A549 treated with DMSO at 1 μM for 4 hours (cell line): Measurements from ENCODE around the gene SEPTIN1. TPM values are rescaled to one million over a fixed set of nuclear protein-coding genes. Genes with fewer than 3 reads are reported as not detected.

Source experiments
- total RNA-seq: library from RNA; stranded (reverse); fragments of 200-300 nt; extraction: Qiagen RNA extraction; gene quantifications from 5 replicates; pipeline ENCODE4 v1.2.3, GENCODE V29; 2022; ENCODE audit warnings: low read depth

Gene SEPTIN1, protein sequence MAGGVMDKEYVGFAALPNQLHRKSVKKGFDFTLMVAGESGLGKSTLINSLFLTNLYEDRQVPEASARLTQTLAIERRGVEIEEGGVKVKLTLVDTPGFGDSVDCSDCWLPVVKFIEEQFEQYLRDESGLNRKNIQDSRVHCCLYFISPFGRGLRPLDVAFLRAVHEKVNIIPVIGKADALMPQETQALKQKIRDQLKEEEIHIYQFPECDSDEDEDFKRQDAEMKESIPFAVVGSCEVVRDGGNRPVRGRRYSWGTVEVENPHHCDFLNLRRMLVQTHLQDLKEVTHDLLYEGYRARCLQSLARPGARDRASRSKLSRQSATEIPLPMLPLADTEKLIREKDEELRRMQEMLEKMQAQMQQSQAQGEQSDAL
- total RNA-seq, result 1.4 to 2.2 TPM (median 1.7 TPM) in 5 replicates

GRCh38 chr16:30382111-30382881, at the start of gene SEPTIN1:
Gene SEPTIN1, minus strand, starts transcription at chr16:30382561. Its CDS starts 19 bp downstream, at chr16:30382542.

DNA sequence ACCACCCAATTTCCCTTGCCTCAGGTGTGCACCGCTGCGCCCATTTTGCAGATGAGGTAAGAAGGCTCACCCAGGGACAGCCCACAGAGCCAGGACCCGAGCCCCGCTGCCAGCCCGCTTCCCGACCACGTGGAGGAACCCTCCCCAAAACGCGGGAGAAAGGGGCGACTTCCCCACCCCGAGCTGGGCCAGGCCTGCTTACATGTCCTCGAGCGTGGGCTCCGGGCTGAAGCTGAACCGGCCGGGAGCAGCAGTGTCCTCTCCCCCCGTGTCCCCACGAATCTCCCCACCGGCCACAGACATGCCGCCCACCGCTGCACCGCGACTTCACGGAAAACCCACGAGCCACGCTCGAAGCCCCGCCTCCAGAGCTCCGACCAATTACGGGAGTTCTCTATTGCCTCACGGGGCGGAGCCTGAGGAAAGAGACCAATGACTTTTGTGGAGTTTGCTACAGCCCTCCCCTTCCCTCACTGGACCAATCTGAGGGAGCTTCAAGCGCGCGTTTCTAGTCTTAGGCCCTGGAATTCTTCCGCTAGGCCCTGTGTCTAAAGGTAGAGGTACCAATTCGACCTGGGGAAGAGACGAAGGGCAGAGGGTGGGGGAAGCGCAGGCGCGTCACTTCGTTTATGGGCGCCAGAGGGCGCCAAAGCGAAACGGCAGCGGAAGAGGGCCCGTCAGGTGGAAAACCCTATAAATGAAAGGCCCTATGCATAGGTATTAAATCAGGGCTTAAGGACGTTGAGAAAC, 47.5 kb upstream of the SEPTIN1 start, which contains the start of gene DCTPP1:
TSS of gene DCTPP1 (minus strand) at position 353 of the 750 bp plus-strand sequence. CDS start at position 303, 50 bp downstream.

GRCh38 chr16:30407102-30407803, 24.9 kb upstream of the SEPTIN1 start, which contains the start of gene ZNF771:
Gene ZNF771, plus strand, starts transcription at chr16:30407606. Its CDS starts 448 bp downstream, at chr16:30408054.

DNA sequence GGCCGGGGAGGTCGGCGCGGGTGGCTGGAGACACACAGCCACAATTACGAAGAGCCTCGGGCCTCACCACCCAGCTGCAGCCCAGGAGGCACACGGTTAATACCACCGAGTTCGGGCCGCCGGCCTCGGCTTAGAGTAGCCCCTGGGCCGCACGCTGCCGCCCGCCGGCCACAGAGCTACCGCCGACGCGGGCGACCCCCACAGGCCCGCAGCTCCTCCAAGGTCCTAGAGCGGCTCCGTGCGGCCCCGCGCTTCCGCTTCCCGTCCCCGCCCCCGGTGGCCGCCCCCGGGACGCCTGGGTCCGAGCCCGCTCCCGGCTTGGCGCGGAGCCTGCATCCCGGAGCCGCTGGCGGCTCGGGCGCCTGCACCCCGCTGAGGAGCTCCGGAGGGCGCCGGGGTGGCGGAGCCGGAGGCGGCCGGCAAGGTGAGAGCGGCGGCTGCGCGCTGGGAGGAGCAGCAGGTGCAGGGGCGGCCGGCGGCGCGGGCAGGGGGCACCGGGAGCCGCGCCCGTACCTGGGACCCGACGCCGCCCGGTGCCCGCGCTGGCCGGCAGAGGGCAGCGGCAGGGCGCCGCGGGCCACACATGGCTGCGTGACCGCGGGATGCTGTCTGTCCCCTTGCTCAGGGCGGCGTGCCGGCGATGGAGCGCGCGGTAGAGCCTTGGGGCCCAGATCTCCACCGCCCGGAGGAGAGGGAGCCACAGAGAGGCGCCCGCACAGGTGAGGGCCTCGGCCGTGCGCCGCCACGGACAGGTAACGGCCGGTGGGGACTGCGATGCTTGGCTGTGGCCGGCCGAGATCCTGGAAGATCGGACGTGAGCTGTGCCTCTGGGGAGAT, 13.0 kb upstream of the SEPTIN1 start, which contains the start of gene ZNF48:
TSS of gene ZNF48 (plus strand) at position 266 of the 837 bp plus-strand sequence. CDS start at position 641, 375 bp downstream.

GRCh38 chr16:30374538-30374937, 7.8 kb downstream of the SEPTIN1 start, which contains the start of gene MYL11:
Gene MYL11, plus strand, starts transcription at chr16:30374802. Its CDS starts 56 bp downstream, at chr16:30374858.

GRCh38 chr16:30370456-30371247, 11.7 kb downstream of the SEPTIN1 start, which contains the start of gene TBC1D10B:
Gene TBC1D10B, minus strand, starts transcription at chr16:30370494. Its CDS starts 311 bp downstream, at chr16:30370183.

DNA sequence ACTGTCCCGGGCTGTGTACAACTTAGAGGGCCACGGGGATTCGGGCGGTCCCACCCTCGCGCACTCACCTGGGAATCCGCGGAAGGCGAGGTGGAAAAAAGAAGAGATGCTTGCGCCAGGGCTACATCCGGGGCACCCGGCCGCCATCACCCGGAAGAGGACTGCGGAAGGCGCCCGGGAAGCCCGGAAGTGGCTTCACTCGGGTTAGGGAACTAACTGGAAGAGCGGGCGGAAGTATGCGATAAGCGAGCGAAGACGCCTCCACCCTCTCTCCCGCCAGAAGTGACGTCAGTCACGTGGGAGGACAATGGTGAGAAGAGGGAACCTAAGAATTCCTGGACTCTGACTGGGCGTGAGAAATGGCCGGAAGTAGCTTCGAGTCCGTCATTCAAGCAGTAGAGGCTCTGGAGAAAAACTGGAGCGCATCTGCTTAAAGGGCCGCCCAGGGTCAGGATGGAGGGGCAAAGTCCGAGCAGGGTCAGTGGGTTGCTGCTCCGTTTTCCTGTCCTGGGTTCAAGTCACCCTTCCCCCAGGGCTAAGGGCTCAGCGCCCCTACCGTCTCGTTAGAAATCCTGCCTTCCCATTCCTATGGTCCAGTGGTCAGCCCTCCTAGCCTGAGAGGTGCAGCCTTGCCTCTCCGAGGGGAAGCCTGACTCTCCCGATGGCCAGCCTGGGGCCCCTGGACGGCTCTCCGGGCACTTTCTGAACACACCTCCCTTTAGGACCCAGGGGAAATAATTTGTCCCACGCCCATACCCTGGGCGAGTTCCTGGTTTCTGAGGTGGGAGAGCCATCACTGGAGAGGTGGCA, 27.0 kb downstream of the SEPTIN1 start, which contains the start of gene CD2BP2:
TSS of gene CD2BP2 (minus strand) at position 165 of the 810 bp plus-strand sequence. CDS start 627 bp downstream, outside the sequence.

Other genes with a start within 250 kb of the SEPTIN1 start
- 2.9 to 4.0 TPM (median 3.5 TPM) in 5 replicates for gene CORO1A, start 199.0 kb downstream of the SEPTIN1 start, total RNA-seq
- gene BOLA2B, start 188.9 kb downstream of the SEPTIN1 start, total RNA-seq, result 163 to 214 TPM (median 202 TPM) in 5 replicates
- gene SLX1A, start 188.7 kb downstream of the SEPTIN1 start, total RNA-seq, result 6.8 to 22.9 TPM (median 9.4 TPM) in 5 replicates
- gene SULT1A3, start 183.3 kb downstream of the SEPTIN1 start, total RNA-seq, result 5.6 to 13.9 TPM (median 9.3 TPM) in 5 replicates
- 0.66 to 3.2 TPM (median 3.0 TPM) in 5 replicates for gene NPIPB13, start 134.1 kb downstream of the SEPTIN1 start, total RNA-seq
- gene CD2BP2, start 27.3 kb downstream of the SEPTIN1 start, total RNA-seq, result 64.0 to 69.6 TPM (median 67.1 TPM) in 5 replicates
- 26.5 to 36.6 TPM (median 31.8 TPM) in 5 replicates for gene TBC1D10B, start 12.1 kb downstream of the SEPTIN1 start, total RNA-seq
- 0.46 to 0.63 TPM (median 0.54 TPM) in 3 of 5 replicates, not detected in the others for gene MYL11, start 7.8 kb downstream of the SEPTIN1 start, total RNA-seq
- gene ZNF48, start 12.9 kb upstream of the SEPTIN1 start, total RNA-seq, result 11.9 to 12.9 TPM (median 12.4 TPM) in 5 replicates
- 3.7 to 6.2 TPM (median 5.4 TPM) in 5 replicates for gene ZNF771, start 25.0 kb upstream of the SEPTIN1 start, total RNA-seq
- gene DCTPP1, start 47.5 kb upstream of the SEPTIN1 start, total RNA-seq, result 115 to 143 TPM (median 137 TPM) in 5 replicates
- 51.1 to 56.3 TPM (median 54.3 TPM) in 5 replicates for gene SEPHS2, start 63.3 kb upstream of the SEPTIN1 start, total RNA-seq
- gene ITGAL, start 90.2 kb upstream of the SEPTIN1 start, total RNA-seq, result 0.12 to 0.28 TPM (median 0.21 TPM) in 4 of 5 replicates, not detected in the other
- 38.0 to 49.6 TPM (median 44.5 TPM) in 5 replicates for gene ZNF768, start 144.0 kb upstream of the SEPTIN1 start, total RNA-seq
- 3.1 to 5.1 TPM (median 4.6 TPM) in 5 replicates for gene ZNF747, start 152.3 kb upstream of the SEPTIN1 start, total RNA-seq
- 5.2 to 6.3 TPM (median 5.6 TPM) in 5 replicates for gene ZNF764, start 175.8 kb upstream of the SEPTIN1 start, total RNA-seq
- gene ZNF688, start 189.2 kb upstream of the SEPTIN1 start, total RNA-seq, result 5.5 to 10.0 TPM (median 7.8 TPM) in 5 replicates
- gene ZNF785, start 203.1 kb upstream of the SEPTIN1 start, total RNA-seq, result not detected in 5 replicates
- gene ZNF689, start 227.8 kb upstream of the SEPTIN1 start, total RNA-seq, result 7.5 to 9.6 TPM (median 8.7 TPM) in 5 replicates